GM21390 (cell line): ENCODE measurements around the gene RD3L.
"Not testable (repeated sequence)": the region's sequence is repeated elsewhere in the genome, so short reads cannot be mapped to it uniquely, and the experiment has no call there.

Experiments
- ATAC-seq: cut with Tn5 transposase; IDR thresholded peaks from one replicate; pipeline ENCODE4 v1.9.1; 2021; ENCODE audit not compliant: unreplicated experiment

RD3L gene

GRCh38 chr14:103928011-103928890, 14.1 kb downstream of the RD3L start, which contains the start of gene TDRD9:
TDRD9 (plus strand) TSS chr14:103928456; CDS start chr14:103928510, 54 bp downstream.
- ATAC-seq: no peak

DNA sequence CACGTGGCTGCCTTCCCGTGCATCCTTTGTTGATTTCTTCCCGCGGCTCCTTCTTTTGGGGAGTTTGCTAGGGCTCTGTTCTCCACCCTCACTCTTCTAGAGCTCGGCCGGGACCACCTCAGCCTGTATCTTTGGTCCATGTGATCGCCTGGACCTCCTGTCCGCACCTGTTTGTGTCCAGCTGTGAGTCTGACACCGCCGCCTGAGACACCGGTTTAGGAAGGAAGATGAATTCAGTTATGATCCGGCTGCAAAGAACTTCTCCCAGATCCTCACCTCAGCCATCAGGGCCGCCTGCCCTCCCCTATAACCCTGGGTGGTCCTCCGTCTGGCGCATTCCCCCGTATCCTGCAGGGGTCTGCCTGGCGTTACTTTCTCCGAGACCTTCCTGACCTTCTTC, 14.8 kb downstream of the RD3L start:
- no peak for ATAC-seq

DNA sequence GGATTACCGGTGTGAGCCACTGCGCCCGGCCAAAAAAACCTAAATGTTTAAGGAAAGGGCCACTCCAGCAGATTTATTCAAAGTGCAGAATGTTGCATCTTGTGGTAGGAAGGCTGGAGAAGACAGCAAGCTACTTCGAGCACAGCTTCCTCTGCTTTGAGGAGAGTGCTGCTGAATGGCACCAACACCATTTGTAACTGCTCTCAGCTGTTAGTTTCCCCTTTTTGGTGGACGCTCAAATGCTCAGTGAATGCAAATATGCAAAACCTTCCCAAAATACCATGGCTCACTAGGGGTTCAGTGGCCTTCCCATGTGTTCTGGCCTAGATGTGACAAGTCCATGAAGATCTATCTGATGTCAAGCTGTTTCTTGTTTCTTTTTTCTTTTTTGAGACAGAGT, 17.0 kb downstream of the RD3L start:
- ATAC-seq: no peak

DNA sequence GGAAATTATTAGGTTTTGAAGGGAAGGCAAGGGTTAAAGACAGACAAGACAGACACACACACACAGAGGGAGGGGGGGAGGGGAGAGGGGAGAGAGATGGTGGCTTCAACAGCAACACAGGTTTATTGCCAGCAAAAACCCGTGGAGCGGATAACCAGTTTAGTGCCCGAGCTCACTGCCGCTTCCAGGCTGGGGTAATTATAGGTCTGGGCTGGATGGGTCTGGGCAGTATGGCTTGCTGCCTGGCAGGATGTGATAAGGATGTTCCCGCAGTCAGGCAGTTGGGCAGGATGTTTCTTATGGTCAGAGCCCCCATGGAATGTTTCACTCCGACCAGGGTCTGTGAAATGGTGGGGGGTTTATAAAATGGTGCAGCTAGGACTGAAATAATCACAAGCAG, 18.5 kb downstream of the RD3L start:
- no peak for ATAC-seq

GRCh38 chr14:103921855-103922200, 20.5 kb downstream of the RD3L start:
- not testable (repeated sequence) for ATAC-seq

GRCh38 chr14:103920981-103921854, 21.1 kb downstream of the RD3L start:
- ATAC-seq: peak; percentile 96

- no peak for ATAC-seq
These were observed 25.6 kb downstream of the RD3L start for GRCh38 chr14:103916636-103917262.

- ATAC-seq: no peak
These were observed 26.7 kb downstream of the RD3L start for GRCh38 chr14:103915616-103916015.

GRCh38 chr14:103910984-103911383, 31.3 kb downstream of the RD3L start:
- no peak for ATAC-seq

DNA sequence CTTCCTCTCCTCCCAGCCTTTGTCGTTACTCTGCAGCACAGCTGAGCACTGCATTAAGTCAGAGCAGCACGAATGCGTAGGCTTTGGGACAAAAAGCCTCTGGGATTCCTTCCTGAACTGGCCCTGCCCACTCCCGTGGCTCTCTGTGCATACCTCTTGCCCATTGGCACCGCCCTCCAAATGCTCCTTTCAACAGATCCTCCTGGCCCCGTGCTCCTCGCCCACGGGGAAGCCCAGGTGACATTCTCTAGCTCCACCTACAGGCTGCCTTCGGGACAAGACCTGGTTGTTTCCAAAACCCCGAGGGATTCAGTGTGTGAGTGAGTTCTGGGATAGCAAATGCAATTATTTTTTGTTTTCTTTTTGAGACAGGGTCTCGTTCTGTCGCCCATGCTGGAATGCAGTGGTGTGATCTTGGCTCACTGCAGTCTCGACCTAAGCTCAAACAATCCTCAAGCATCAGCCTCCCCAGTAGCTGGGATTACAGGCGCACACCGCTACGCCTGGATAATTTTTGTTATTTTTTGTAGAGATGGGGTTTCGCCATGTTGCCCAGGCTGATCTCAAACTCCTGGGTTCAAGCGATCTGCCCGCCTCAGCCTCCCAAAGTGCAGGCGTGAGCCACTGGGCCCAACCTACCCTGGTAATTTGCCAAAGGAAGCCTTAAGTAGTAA, 31.9 kb downstream of the RD3L start:
- no peak for ATAC-seq

- ATAC-seq: no peak
These were observed 32.6 kb downstream of the RD3L start for GRCh38 chr14:103909531-103910261.

GRCh38 chr14:103908580-103908979, 33.7 kb downstream of the RD3L start:
- no peak for ATAC-seq

GRCh38 chr14:103905842-103906456, 36.4 kb downstream of the RD3L start:
- ATAC-seq: no peak

- ATAC-seq: no peak
These were observed 37.7 kb downstream of the RD3L start for GRCh38 chr14:103904493-103905107.

GRCh38 chr14:103899833-103900232, 42.5 kb downstream of the RD3L start:
- no peak for ATAC-seq

GRCh38 chr14:103899316-103899715, 43.0 kb downstream of the RD3L start:
- no peak for ATAC-seq

GRCh38 chr14:103898711-103899110, 43.6 kb downstream of the RD3L start:
- ATAC-seq: no peak

DNA sequence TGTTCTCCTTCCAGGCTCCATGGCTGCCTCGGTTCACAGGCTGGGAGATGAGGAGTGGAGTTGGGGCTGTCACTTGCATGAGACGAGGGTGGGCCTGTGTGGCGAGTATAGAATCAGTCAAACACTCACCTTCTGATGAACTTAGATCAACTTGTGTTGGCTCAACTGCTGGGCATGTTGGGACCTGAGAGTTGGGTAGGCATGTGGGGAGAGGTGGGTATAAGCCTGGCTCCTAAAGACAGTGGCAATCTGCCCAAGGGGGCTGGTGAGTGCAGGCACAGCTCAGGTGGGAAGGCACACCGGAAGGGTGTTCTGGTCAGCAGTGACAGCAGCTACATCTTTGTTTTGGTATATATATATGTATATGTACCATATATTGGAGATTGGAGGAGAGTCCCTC, 44.1 kb downstream of the RD3L start:
- ATAC-seq: no peak
